ENCODE results near the gene ROPN1L.

ROPN1L gene

DNA sequence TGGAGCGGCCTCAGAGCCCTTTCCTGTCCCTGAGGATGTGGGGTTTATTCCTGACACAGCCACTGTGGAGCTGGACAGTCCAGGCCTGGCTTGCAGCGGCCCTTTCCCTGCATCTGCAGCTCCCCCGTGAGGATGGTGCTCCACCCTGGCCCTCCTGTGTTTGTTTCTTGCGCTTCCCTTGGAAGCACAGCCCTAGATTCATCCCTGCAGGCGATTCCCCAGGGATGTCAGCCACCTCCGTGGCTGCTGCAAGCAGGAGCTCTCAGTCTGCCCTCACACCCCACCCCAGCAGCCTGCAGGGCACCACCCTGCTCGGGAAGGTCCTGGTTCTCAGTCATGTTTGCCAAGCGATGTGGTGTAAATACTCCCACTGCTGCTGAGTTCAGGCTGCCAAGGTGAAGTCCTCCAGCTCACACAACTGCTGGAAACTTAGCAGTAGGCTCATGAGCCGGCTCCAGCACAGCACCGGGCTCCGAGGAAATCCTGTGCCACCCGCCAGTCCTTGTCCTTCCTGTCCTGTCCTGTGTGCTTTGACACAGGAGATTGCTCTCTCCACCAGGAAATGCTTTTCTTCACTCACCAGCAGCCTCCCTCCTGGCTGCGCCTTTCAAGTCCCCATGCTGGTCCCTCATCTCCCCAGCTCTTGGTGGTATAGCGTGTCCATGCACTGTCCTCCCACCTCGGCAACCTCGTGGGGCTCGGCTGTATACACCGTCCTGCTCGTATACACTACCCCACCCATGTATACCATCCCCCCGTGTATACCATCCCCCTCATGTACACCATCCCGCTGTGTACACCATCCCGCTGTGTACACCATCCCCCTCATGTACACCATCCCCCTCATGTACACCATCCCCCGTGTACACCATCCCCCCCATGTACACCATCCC, 16.2 kb downstream of the ROPN1L start:
- H4K8ac ChIP-seq (ENCODE audit: low read depth, low read length) = no peak overlapping the region
- peak overlapping the region; percentile 44 for H3K9ac ChIP-seq (ENCODE audit: low read depth, low read length, poor library complexity)

GRCh38 chr5:10459080-10460055, 17.7 kb downstream of the ROPN1L start:
- no CpG with 5 or more reads among the region's 19 CpGs for WGBS, 2 donors (ENCODE audit: extremely low coverage in 2 of 2, insufficient read length in 2 of 2, insufficient replicate concordance in 1 of 2)
- Histone ChIP-seq H2BK5ac (ENCODE audit: low read length) (no peak overlapping the region), H3K79me1 (ENCODE audit: low read depth, low read length) (no peaks in the 10 kb centered on the region), H4K8ac (ENCODE audit: low read depth, low read length) (no peak overlapping the region), H3K4me1 (ENCODE audit: control insufficient read depth in 2 of 2, insufficient read depth in 1 of 2, low read depth in 1 of 2, low read length in 2 of 2) (peaks cover 12 to 17% of the 10 kb centered on the region in 2 donors), H3K27me3 (ENCODE audit: control insufficient read depth in 3 of 3, insufficient read depth in 3 of 3, low read depth in 1 of 3, low read length in 3 of 3) (no peaks in the 10 kb centered on the region), H2BK15ac (ENCODE audit: low read length) (no peak overlapping the region), H3K36me3 (replicated peaks in 1 of 2; ENCODE audit: control insufficient read depth in 2 of 2, insufficient read depth in 2 of 2, low read length in 2 of 2) (no peaks in the 10 kb centered on the region), H3K27ac (replicated peaks; ENCODE audit: low read length) (no peak overlapping the region), H3K18ac (ENCODE audit: low read length) (peak overlapping the region; percentile 45), H4K91ac (ENCODE audit: low read depth, low read length, poor library complexity) (no peak overlapping the region), H3K4me3 (ENCODE audit: low read length in 2 of 2) (no peak overlapping the region), H2BK12ac (ENCODE audit: low read length) (no peak overlapping the region), H2AFZ (ENCODE audit: low read length) (no peak overlapping the region), H3K14ac (ENCODE audit: low read length) (peak overlapping the region; percentile 28), H3K9ac (ENCODE audit: low read depth, low read length, poor library complexity) (no peak overlapping the region), H3K4ac (ENCODE audit: low read length) (no peak overlapping the region), H3K4me2 (ENCODE audit: insufficient read depth, low read length, poor library complexity, severe bottlenecking) (no peak overlapping the region), H2BK120ac (ENCODE audit: low read depth, low read length) (no peak overlapping the region), H2AK5ac (ENCODE audit: low read depth, low read length) (no peak overlapping the region), H3K9me3 (replicated peaks in 1 of 2; ENCODE audit: control insufficient read depth in 2 of 2, insufficient read depth in 1 of 2, low read depth in 1 of 2, low read length in 2 of 2) (no peaks in the 10 kb centered on the region), H3K23ac (ENCODE audit: low read depth, low read length, poor library complexity) (no peak overlapping the region)
- DNase-seq (ENCODE audit: low spot score) = no peak

More for the DNA sequence above, 16.2 kb downstream of the ROPN1L start:
- Histone ChIP-seq H2AFZ (ENCODE audit: low read length) (peak overlapping the region; percentile 53), H3K4me1 (ENCODE audit: control insufficient read depth in 2 of 2, insufficient read depth in 1 of 2, low read depth in 1 of 2, low read length in 2 of 2) (peaks cover 12 to 19% of the 10 kb centered on the region in 2 donors), H4K91ac (ENCODE audit: low read depth, low read length, poor library complexity) (peak overlapping the region; percentile 90), H2BK5ac (ENCODE audit: low read length) (no peak overlapping the region), H3K4ac (ENCODE audit: low read length) (no peak overlapping the region), H3K27me3 (ENCODE audit: control insufficient read depth in 3 of 3, insufficient read depth in 3 of 3, low read depth in 1 of 3, low read length in 3 of 3) (no peaks in the 10 kb centered on the region), H3K4me3 (ENCODE audit: low read length in 2 of 2) (no peak overlapping the region), H3K23ac (ENCODE audit: low read depth, low read length, poor library complexity) (peak overlapping the region; percentile 23), H2BK120ac (ENCODE audit: low read depth, low read length) (no peak overlapping the region), H2BK12ac (ENCODE audit: low read length) (no peak overlapping the region), H3K79me1 (ENCODE audit: low read depth, low read length) (no peaks in the 10 kb centered on the region), H2BK15ac (ENCODE audit: low read length) (no peak overlapping the region), H3K4me2 (ENCODE audit: insufficient read depth, low read length, poor library complexity, severe bottlenecking) (no peak overlapping the region), H3K27ac (replicated peaks; ENCODE audit: low read length) (no peak overlapping the region), H3K18ac (ENCODE audit: low read length) (peak overlapping the region; percentile 54), H3K14ac (ENCODE audit: low read length) (no peak overlapping the region), H2AK5ac (ENCODE audit: low read depth, low read length) (peak overlapping the region; percentile 62), H3K9me3 (replicated peaks in 1 of 2; ENCODE audit: control insufficient read depth in 2 of 2, insufficient read depth in 1 of 2, low read depth in 1 of 2, low read length in 2 of 2) (no peaks in the 10 kb centered on the region), H3K36me3 (replicated peaks in 1 of 2; ENCODE audit: control insufficient read depth in 2 of 2, insufficient read depth in 2 of 2, low read length in 2 of 2) (no peaks in the 10 kb centered on the region)
- WGBS, 2 donors (ENCODE audit: extremely low coverage in 2 of 2, insufficient read length in 2 of 2, insufficient replicate concordance in 1 of 2) = no CpG with 5 or more reads among the region's 23 CpGs
- no peak for DNase-seq (ENCODE audit: low spot score)

GRCh38 chr5:10460252-10460906, 18.7 kb downstream of the ROPN1L start:
- no peaks in the 10 kb centered on the region for H3K79me1 ChIP-seq (ENCODE audit: low read depth, low read length)
- peak overlapping the region; percentile 51 for H3K9ac ChIP-seq (ENCODE audit: low read depth, low read length, poor library complexity)
- no peak overlapping the region for H3K4me3 ChIP-seq (ENCODE audit: low read length in 2 of 2)
- peak overlapping the region; percentile 74 for H3K18ac ChIP-seq (ENCODE audit: low read length)
- H2AFZ ChIP-seq (ENCODE audit: low read length) = peak overlapping the region; percentile 22
- no peak overlapping the region for H2BK15ac ChIP-seq (ENCODE audit: low read length)
- no CpG with 5 or more reads among the region's 13 CpGs for WGBS, 2 donors (ENCODE audit: extremely low coverage in 2 of 2, insufficient read length in 2 of 2, insufficient replicate concordance in 1 of 2)
- no peaks in the 10 kb centered on the region for H3K9me3 ChIP-seq (replicated peaks in 1 of 2; ENCODE audit: control insufficient read depth in 2 of 2, insufficient read depth in 1 of 2, low read depth in 1 of 2, low read length in 2 of 2)
- no peak overlapping the region for H2BK12ac ChIP-seq (ENCODE audit: low read length)
- H3K27me3 ChIP-seq (ENCODE audit: control insufficient read depth in 3 of 3, insufficient read depth in 3 of 3, low read depth in 1 of 3, low read length in 3 of 3) = no peaks in the 10 kb centered on the region
- peaks cover 6 to 8% of the 10 kb centered on the region in 2 donors for H3K4me1 ChIP-seq (ENCODE audit: control insufficient read depth in 2 of 2, insufficient read depth in 1 of 2, low read depth in 1 of 2, low read length in 2 of 2)
- H3K4me2 ChIP-seq (ENCODE audit: insufficient read depth, low read length, poor library complexity, severe bottlenecking) = no peak overlapping the region
- H2BK120ac ChIP-seq (ENCODE audit: low read depth, low read length) = no peak overlapping the region
- no peak overlapping the region for H4K8ac ChIP-seq (ENCODE audit: low read depth, low read length)
- H3K4ac ChIP-seq (ENCODE audit: low read length) = no peak overlapping the region
- no peak for DNase-seq (ENCODE audit: low spot score)
- H3K36me3 ChIP-seq (replicated peaks in 1 of 2; ENCODE audit: control insufficient read depth in 2 of 2, insufficient read depth in 2 of 2, low read length in 2 of 2) = no peaks in the 10 kb centered on the region
- H2BK5ac ChIP-seq (ENCODE audit: low read length) = no peak overlapping the region
- H3K23ac ChIP-seq (ENCODE audit: low read depth, low read length, poor library complexity) = no peak overlapping the region
- no peak overlapping the region for H3K14ac ChIP-seq (ENCODE audit: low read length)
- no peak overlapping the region for H4K91ac ChIP-seq (ENCODE audit: low read depth, low read length, poor library complexity)
- H2AK5ac ChIP-seq (ENCODE audit: low read depth, low read length) = peak overlapping the region; percentile 65
- H3K27ac ChIP-seq (replicated peaks; ENCODE audit: low read length) = no peak overlapping the region
